Heart right ventricle (tissue), 16 donors: ENCODE results near the gene COPZ2. TPM values are rescaled to one million over a fixed set of nuclear protein-coding genes. Genes with fewer than 3 reads are reported as not detected.
A peak's percentile ranks its signal among the peaks of the same experiment; 100 is the strongest.

ENCODE experiments used
- ATAC-seq, 8 donors: fragments of 200-7000 bp; cut with Tn5 transposase; one replicate each; pipeline ENCODE4 v1.9.1; 2020; ENCODE audit warnings: mild to moderate bottlenecking in 8 of 8, moderate library complexity in 8 of 8, moderate number of reproducible peaks in 1 of 8
- DNase-seq, 2 donors: peaks; one replicate each; pipeline ENCODE4 v3.0.0-alpha.2; 2020
- H3K27ac ChIP-seq, 10 donors: fragments of 200-600 bp; sonication (generic) in 2 of 10; one replicate each; pipeline versions ENCODE4 v1.5.0 to v1.8.0; 2020 to 2022; ENCODE audit warnings: mild to moderate bottlenecking in 3 of 10
- H3K27me3 ChIP-seq, 7 donors: fragments of 200-600 bp; one replicate each; pipeline ENCODE4 v1.8.0; 2021 to 2022; ENCODE audit warnings: mild to moderate bottlenecking in 2 of 7
- H3K36me3 ChIP-seq, 9 donors: fragments of 200-600 bp; sonication (generic) in 1 of 9; one replicate each; pipeline versions ENCODE4 v1.5.0 to v1.8.0; 2020 to 2022; ENCODE audit warnings: mild to moderate bottlenecking in 2 of 9
- H3K4me1 ChIP-seq, 9 donors: fragments of 200-600 bp; sonication (generic) in 1 of 9; one replicate each; pipeline versions ENCODE4 v1.5.0 to v1.8.0; 2020 to 2022; ENCODE audit warnings: mild to moderate bottlenecking in 4 of 9
- H3K4me3 ChIP-seq, 10 donors: fragments of 200-600 bp; sonication (generic) in 2 of 10; one replicate each; pipeline versions ENCODE4 v1.5.0 to v1.8.0; 2020 to 2022; ENCODE audit warnings: mild to moderate bottlenecking in 7 of 10, moderate library complexity in 2 of 10
- H3K9me3 ChIP-seq, 11 donors: fragments of 200-600 bp in 10 of 11; sonication (generic) in 2 of 11; one replicate each; pipeline versions ENCODE4 v1.5.0 to v1.8.0; 2013 to 2022; ENCODE audit warnings: mild to moderate bottlenecking in 2 of 11, control low read depth in 1 of 11, moderate library complexity in 1 of 11
- CTCF ChIP-seq, 9 donors: fragments of 200-600 bp; sonication (generic) in 2 of 9; IDR thresholded peaks; one replicate each; pipeline versions ENCODE4 v1.5.0 to v1.8.0; 2021 to 2022; ENCODE audit warnings: antibody characterized with exemption in 9 of 9, mild to moderate bottlenecking in 5 of 9, moderate library complexity in 1 of 9
- WGBS, 2 donors: extraction: QIAGEN DNeasy Blood & Tissue Kit; methylation state at CpG; one replicate each; pipeline ENCODE4 v1.1.7; 2013; ENCODE audit warnings: inconsistent platforms in 1 of 2; 5-methylcytosine and 5-hydroxymethylcytosine counted together
- intact Hi-C, 10 donors: fragments of 100-400 bp; cut with DNase I; formaldehyde crosslinking; loops; one replicate each; pipeline versions ENCODE4 v1.11.1 to v1.14.2; 2022
- microRNA-seq, 2 donors: library from miRNA; unstranded; fragments of <30 nt; microRNA quantifications; one replicate each; pipeline ENCODE4 v1.2.0, GENCODE V29; 2021
- polyA plus RNA-seq, 2 donors: library from polyadenylated mRNA; stranded (reverse); fragments of 200-250 nt; gene quantifications; one replicate each; pipeline ENCODE4 v1.2.3, GENCODE V29; 2013
- total RNA-seq, 10 donors: library from RNA; stranded (reverse); fragmentation: NEBNext Ultra II Directional in 3 of 10; extraction: Animal tissue kit (Norgen Biotek cat#: 25700) in 3 of 10; gene quantifications; one replicate each; pipeline versions ENCODE4 v1.2.1 to v1.2.4, GENCODE V29; 2021 to 2023
- donor health status: Arrhythmogenic right ventricular cardiomyopathy.
- donor health status: ischemic (EF 13 %, LVEDD 7.1; RV severe dilation, severe dysfunction).
- donor health status: healthy with polysubstance abuse.
- donor health status: DM: no; HTN: yes; CAD: no.
- donor health status: DM: no; HTN: no; CAD: no.
- donor health status: ischemic (EF 25% LVEDD 6.9; RV normal size, moderate dysfunction).
- donor health status: ischemic (EF 25% LVEDD 5.7; RV mildly dilated, moderate dysfunction).
- donor health status: healthy.
- donor health status: DM: yes; HTN: yes; CAD: no.
- donor health status: Ischemic cardiomyopathy.
- donor health status: ischemic (EF 35%, LVEDD 5.7; RV mildly dilated, moderate dysfunction).
- donor health status: nonischemic (EF 11% LVEDD 7.7; RV severe dilation, severe dysfunction).
- donor health status: DM: yes; HTN: yes; CAD: no.
- donor health status: PGD.
- donor health status: ischemic (EF 29% LVEDD 5.4; RV normal size, mild dysfunction).
- donor health status: nonischemic (EF 23%, LVEDD 6.1; RV moderate dilation, normal function).

Gene COPZ2
- total and polyA plus RNA-seq, 12 donors, result 17.5 to 67.3 (median 59.1) TPM

- Histone ChIP-seq H3K36me3 (peaks cover 0 to 97% (median 56%) of the 10 kb centered on the region in 9 donors), H3K4me1 (peaks cover 0 to 37% (median 15%) of the 10 kb centered on the region in 9 donors), H3K4me3 (no peak overlapping the region), H3K27me3 (no peaks in the 10 kb centered on the region), H3K27ac (no peak overlapping the region), H3K9me3 (no peaks in the 10 kb centered on the region)
- intact Hi-C loops, result loop anchor here in 1 of 10 donors (5.0 kb wide), 1 partner anchor 37 kb away; no protein-coding TSS in a partner anchor
- no peak for DNase-seq
- ATAC-seq, result no peak
- TF ChIP-seq CTCF (IDR thresholded peaks at IDR 0.05), result no peak
These were observed 57.1 kb downstream of the COPZ2 start for GRCh38 chr17:47980541-47980940.

GRCh38 chr17:47978324-47978723 lies 59.3 kb downstream of the COPZ2 start:
- no peak overlapping the region for H3K27ac ChIP-seq
- peaks cover 0 to 28% (median 2%) of the 10 kb centered on the region in 9 donors for H3K4me1 ChIP-seq
- ATAC-seq (peak in 7 of 8 donors; percentile 58 to 77 (median 72)), DNase-seq (peak; percentile 42)
- WGBS, 2 donors, result 15 to 27% methylated on average over 7 of the region's 7 CpGs
- H3K9me3 ChIP-seq, result no peaks in the 10 kb centered on the region
- no peak overlapping the region for H3K4me3 ChIP-seq
- TF ChIP-seq CTCF (IDR thresholded peaks at IDR 0.05), result peak; percentile 54 to 79 (median 75)
- H3K36me3 ChIP-seq, result peaks cover 0 to 100% (median 65%) of the 10 kb centered on the region in 9 donors
- intact Hi-C loops, result loop anchor here in 9 of 10 donors (1.0 to 2.0 kb wide), 4 partner anchors 32 to 40 kb away; no protein-coding TSS in a partner anchor
- no peaks in the 10 kb centered on the region for H3K27me3 ChIP-seq

Small RNAs within 50 kb of the gene (microRNA-seq; reads per million reads assigned to microRNA genes)
- 1,903 to 2,077 reads per million in 2 donors for gene MIR152

Other genes starting within 250 kb of the COPZ2 start
- gene OSBPL7, start 216.0 kb downstream of the COPZ2 start, total RNA-seq, result 1 to 10 TPM; 2.8 to 8.7 (median 5.1) TPM
- gene OSBPL7, start 216.0 kb downstream of the COPZ2 start, polyA plus RNA-seq, result 1 to 10 TPM; 3.1 to 9.6 TPM
- 10 to 100 TPM; 44.8 to 72.3 (median 62.9) TPM for gene MRPL10, start 206.3 kb downstream of the COPZ2 start, total RNA-seq
- 10 to 100 TPM; 44.2 to 63.6 TPM for gene MRPL10, start 206.3 kb downstream of the COPZ2 start, polyA plus RNA-seq
- under 1 TPM in 7 of 10 donors, not detected in 3; 0.14 to 0.53 (median 0.34) TPM for gene LRRC46, start 206.1 kb downstream of the COPZ2 start, total RNA-seq
- gene LRRC46, start 206.1 kb downstream of the COPZ2 start, polyA plus RNA-seq, result under 1 TPM; 0.19 to 0.95 TPM
- gene SCRN2, start 196.5 kb downstream of the COPZ2 start, total RNA-seq, result 10 to 100 TPM; 25.6 to 38.2 (median 34.5) TPM
- 10 to 100 TPM; 20.6 to 82.5 TPM for gene SCRN2, start 196.5 kb downstream of the COPZ2 start, polyA plus RNA-seq
- under 1 TPM; 0.05 to 0.51 (median 0.20) TPM for gene SP6, start 186.6 kb downstream of the COPZ2 start, total RNA-seq
- gene SP6, start 186.6 kb downstream of the COPZ2 start, polyA plus RNA-seq, result 1 to 10 TPM in 1 of 2 donors, under 1 TPM in 1; 0.22 to 1.9 TPM
- 10 to 100 TPM; 13.0 to 18.3 (median 15.9) TPM for gene SP2, start 141.6 kb downstream of the COPZ2 start, total RNA-seq
- 1 to 10 TPM; 4.3 to 8.0 TPM for gene SP2, start 141.6 kb downstream of the COPZ2 start, polyA plus RNA-seq
- 10 to 100 TPM; 22.8 to 37.0 (median 31.5) TPM for gene PNPO, start 96.2 kb downstream of the COPZ2 start, total RNA-seq
- 10 to 100 TPM in 1 of 2 donors, 1 to 10 TPM in 1; 9.5 to 10.9 TPM for gene PNPO, start 96.2 kb downstream of the COPZ2 start, polyA plus RNA-seq
- gene PRR15L, start 79.9 kb downstream of the COPZ2 start, total RNA-seq, result not detected
- gene PRR15L, start 79.9 kb downstream of the COPZ2 start, polyA plus RNA-seq, result not detected
- 10 to 100 TPM; 44.0 to 71.2 (median 62.3) TPM for gene CDK5RAP3, start 66.7 kb downstream of the COPZ2 start, total RNA-seq
- gene CDK5RAP3, start 66.7 kb downstream of the COPZ2 start, polyA plus RNA-seq, result 100 to 1,000 TPM in 1 of 2 donors, 10 to 100 TPM in 1; 69.9 to 143 TPM
- gene NFE2L1, start 10.6 kb upstream of the COPZ2 start, total RNA-seq, result 1,000 to 10,000 TPM in 1 of 10 donors, 100 to 1,000 TPM in 9; 443 to 1,033 (median 704) TPM
- gene NFE2L1, start 10.6 kb upstream of the COPZ2 start, polyA plus RNA-seq, result 100 to 1,000 TPM; 108 to 251 TPM
- 10 to 100 TPM; 30.3 to 40.8 (median 35.9) TPM for gene CBX1, start 63.7 kb upstream of the COPZ2 start, total RNA-seq
- gene CBX1, start 63.7 kb upstream of the COPZ2 start, polyA plus RNA-seq, result 10 to 100 TPM; 19.8 to 38.8 TPM
- 10 to 100 TPM in 9 of 10 donors, 1 to 10 TPM in 1; 7.2 to 17.0 (median 12.3) TPM for gene SNX11, start 70.0 kb upstream of the COPZ2 start, total RNA-seq
- 10 to 100 TPM in 1 of 2 donors, 1 to 10 TPM in 1; 7.1 to 17.1 TPM for gene SNX11, start 70.0 kb upstream of the COPZ2 start, polyA plus RNA-seq